ENCODE data around the gene CUX1. TPM values are rescaled to one million over a fixed set of nuclear protein-coding genes. Genes with fewer than 3 reads are reported as not detected.

Gene CUX1
- total RNA-seq, 1 experiment from 2014 or later: 54.8 TPM

- H3K4me3 Mint-ChIP-seq (ENCODE audit: low read depth, unreplicated experiment): peak within 1 kb of the TSS; percentile 63
- no peak for TF ChIP-seq CTCF (IDR thresholded peaks at IDR 0.05; ENCODE audit: unreplicated experiment)
- CTCF ChIA-PET: no interaction called here
- H3K36me3 Mint-ChIP-seq (ENCODE audit: insufficient read depth, unreplicated experiment): peaks cover 22% of the 10 kb centered on the region
- H3K27me3 Mint-ChIP-seq (ENCODE audit: unreplicated experiment): no peaks in the 10 kb centered on the region
- peak; percentile 52 for DNase-seq
- no TSS peak for BruUV-seq (replicated peaks)
- intact Hi-C loops (cut with micrococcal nuclease; ENCODE audit: unreplicated experiment): no loop called here
- H3K27ac Mint-ChIP-seq (ENCODE audit: unreplicated experiment): no peak within 1 kb of the TSS
- H3K4me1 Mint-ChIP-seq (ENCODE audit: low read depth, unreplicated experiment): peaks cover 2% of the 10 kb centered on the region
- H3K9me3 Mint-ChIP-seq (ENCODE audit: low read depth, unreplicated experiment): no peaks in the 10 kb centered on the region
Measured at GRCh38 chr7:102286237-102287110, 469.0 kb downstream of the CUX1 start, which contains the start of gene SH2B2. TSS of gene SH2B2 (plus strand) at chr7:102286868. CDS start at chr7:102300551, 13,683 bp downstream.

- H3K9me3 Mint-ChIP-seq (ENCODE audit: low read depth, unreplicated experiment): no peaks in the 10 kb centered on the region
- no TSS peak for BruUV-seq (replicated peaks)
- H3K4me1 Mint-ChIP-seq (ENCODE audit: low read depth, unreplicated experiment): peaks cover 7% of the 10 kb centered on the region
- peaks cover 22% of the 10 kb centered on the region for H3K36me3 Mint-ChIP-seq (ENCODE audit: insufficient read depth, unreplicated experiment)
- H3K27ac Mint-ChIP-seq (ENCODE audit: unreplicated experiment): no peak overlapping the region
- CTCF ChIA-PET: no interaction called here
- no peak for DNase-seq
- intact Hi-C loops (cut with micrococcal nuclease; ENCODE audit: unreplicated experiment): no loop called here
- no peaks in the 10 kb centered on the region for H3K27me3 Mint-ChIP-seq (ENCODE audit: unreplicated experiment)
- peak overlapping the region; percentile 63 for H3K4me3 Mint-ChIP-seq (ENCODE audit: low read depth, unreplicated experiment)
- no peak for TF ChIP-seq CTCF (IDR thresholded peaks at IDR 0.05; ENCODE audit: unreplicated experiment)
Measured at GRCh38 chr7:102287111-102287980, 469.9 kb downstream of the CUX1 start.

- Mint-ChIP-seq H3K36me3 (ENCODE audit: insufficient read depth, unreplicated experiment) (peaks cover 22% of the 10 kb centered on the region), H3K4me1 (ENCODE audit: low read depth, unreplicated experiment) (peaks cover 7% of the 10 kb centered on the region), H3K4me3 (ENCODE audit: low read depth, unreplicated experiment) (peak overlapping the region; percentile 63), H3K27me3 (ENCODE audit: unreplicated experiment) (no peaks in the 10 kb centered on the region), H3K27ac (ENCODE audit: unreplicated experiment) (no peak overlapping the region), H3K9me3 (ENCODE audit: low read depth, unreplicated experiment) (no peaks in the 10 kb centered on the region)
- no peak for TF ChIP-seq CTCF (IDR thresholded peaks at IDR 0.05; ENCODE audit: unreplicated experiment)
- intact Hi-C loops (cut with micrococcal nuclease; ENCODE audit: unreplicated experiment): no loop called here
- CTCF ChIA-PET: no interaction called here
- DNase-seq: no peak
- no TSS peak for BruUV-seq (replicated peaks)
Measured at GRCh38 chr7:102287981-102288278, 470.5 kb downstream of the CUX1 start.

GRCh38 chr7:102288285-102288930 lies 471.0 kb downstream of the CUX1 start:
- no peak overlapping the region for H3K27ac Mint-ChIP-seq (ENCODE audit: unreplicated experiment)
- TF ChIP-seq CTCF (IDR thresholded peaks at IDR 0.05; ENCODE audit: unreplicated experiment): no peak
- peaks cover 7% of the 10 kb centered on the region for H3K4me1 Mint-ChIP-seq (ENCODE audit: low read depth, unreplicated experiment)
- CTCF ChIA-PET: no interaction called here
- peak overlapping the region; percentile 63 for H3K4me3 Mint-ChIP-seq (ENCODE audit: low read depth, unreplicated experiment)
- BruUV-seq (replicated peaks): no TSS peak
- H3K27me3 Mint-ChIP-seq (ENCODE audit: unreplicated experiment): no peaks in the 10 kb centered on the region
- no peaks in the 10 kb centered on the region for H3K9me3 Mint-ChIP-seq (ENCODE audit: low read depth, unreplicated experiment)
- H3K36me3 Mint-ChIP-seq (ENCODE audit: insufficient read depth, unreplicated experiment): peaks cover 22% of the 10 kb centered on the region
- no peak for DNase-seq
- intact Hi-C loops (cut with micrococcal nuclease; ENCODE audit: unreplicated experiment): no loop called here
